Right lobe of liver (tissue), 6 donors: ENCODE measurements around the gene KCNC3. TPM values are rescaled to one million over a fixed set of nuclear protein-coding genes. Genes with fewer than 3 reads are reported as not detected.

ENCODE experiments used
- ATAC-seq, 4 donors: fragments of 200-7000 bp; cut with Tn5 transposase; one replicate each; pipeline ENCODE4 v1.9.1; 2020; ENCODE audit warnings: mild to moderate bottlenecking in 4 of 4, moderate library complexity in 4 of 4
- DNase-seq, 3 donors: peaks; one replicate each; pipeline ENCODE4 v3.0.0-alpha.2; 2020
- H3K27ac ChIP-seq, 3 donors: fragments of 200-600 bp; one replicate each; pipeline ENCODE4 v1.8.0; 2022
- H3K27me3 ChIP-seq, 2 donors: fragments of 200-600 bp; one replicate each; pipeline ENCODE4 v1.8.0; 2022
- H3K36me3 ChIP-seq, 4 donors: fragments of 200-600 bp; sonication (generic) in 1 of 4; one replicate each; pipeline versions ENCODE4 v1.5.1 to v1.8.0; 2017 to 2022; ENCODE audit warnings: control low read depth in 1 of 4
- H3K4me1 ChIP-seq, 4 donors: fragments of 200-600 bp; sonication (generic) in 1 of 4; one replicate each; pipeline versions ENCODE4 v1.5.1 to v1.8.0; 2017 to 2022; ENCODE audit warnings: control low read depth in 1 of 4
- H3K4me3 ChIP-seq, 3 donors: fragments of 200-600 bp; one replicate each; pipeline ENCODE4 v1.8.0; 2022
- H3K9me3 ChIP-seq, 4 donors: fragments of 200-600 bp; sonication (generic) in 1 of 4; one replicate each; pipeline versions ENCODE4 v1.5.1 to v1.8.0; 2017 to 2022; ENCODE audit warnings: control low read depth in 1 of 4
- POLR2A ChIP-seq: fragments of 450-650 bp; IDR thresholded peaks from one replicate; pipeline ENCODE4 v1.6.1; 2017; ENCODE audit warnings: antibody characterized with exemption, mild to moderate bottlenecking
- WGBS: methylation state at CpG from one replicate; pipeline ENCODE4 v1.1.6; 2018; ENCODE audit warnings: low coverage, low lambda C conversion rate; ENCODE audit not compliant: insufficient coverage; ENCODE audit errors: missing lambda C conversion rate; 5-methylcytosine and 5-hydroxymethylcytosine counted together
- intact Hi-C, 2 donors: fragments of 100-400 bp; cut with DNase I; formaldehyde crosslinking; loops; one replicate each; pipeline versions ENCODE4 v1.11.2 to v1.14.1; 2022
- total RNA-seq, 6 experiments: library from RNA; depleted of rRNA in 2 of 6; stranded (reverse); fragments of >200 nt in 2 of 6; fragmentation: NEBNext Ultra II Directional in 3 of 6; extraction: Animal tissue kit (Norgen Biotek cat#: 25700) in 3 of 6; gene quantifications; one replicate each; pipeline versions ENCODE4 v1.1.0 to v1.2.4, GENCODE V29; 2016 to 2023
- TF ChIP-seq, protein P1 (sequence below), 4 donors: fragments of 200-600 bp in 3 of 4; fragments of 450-650 bp in 1 of 4; IDR thresholded peaks; one replicate each; pipeline versions ENCODE4 v1.5.1 to v1.8.0; 2016 to 2022; ENCODE audit warnings: antibody characterized with exemption in 4 of 4, mild to moderate bottlenecking in 2 of 4
- donor health status: DM: no; HTN: yes; CAD: no.
- donor health status: DM: no; HTN: no; CAD: no.
- donor health status: DM: no; HTN: no; CAD: no.
- donor health status: DM: no; HTN: yes; CAD: no.
- donor health status: DM: no; HTN: yes; CAD: no.

The KCNC3 gene
- total RNA-seq, 6 experiments from 2014 or later: 0.92 to 3.0 (median 2.3) TPM

GRCh38 chr19:50290011-50290410 is 39.2 kb downstream of the KCNC3 start:
- no peak for TF ChIP-seq POLR2A
- TF ChIP-seq, protein P1, sequence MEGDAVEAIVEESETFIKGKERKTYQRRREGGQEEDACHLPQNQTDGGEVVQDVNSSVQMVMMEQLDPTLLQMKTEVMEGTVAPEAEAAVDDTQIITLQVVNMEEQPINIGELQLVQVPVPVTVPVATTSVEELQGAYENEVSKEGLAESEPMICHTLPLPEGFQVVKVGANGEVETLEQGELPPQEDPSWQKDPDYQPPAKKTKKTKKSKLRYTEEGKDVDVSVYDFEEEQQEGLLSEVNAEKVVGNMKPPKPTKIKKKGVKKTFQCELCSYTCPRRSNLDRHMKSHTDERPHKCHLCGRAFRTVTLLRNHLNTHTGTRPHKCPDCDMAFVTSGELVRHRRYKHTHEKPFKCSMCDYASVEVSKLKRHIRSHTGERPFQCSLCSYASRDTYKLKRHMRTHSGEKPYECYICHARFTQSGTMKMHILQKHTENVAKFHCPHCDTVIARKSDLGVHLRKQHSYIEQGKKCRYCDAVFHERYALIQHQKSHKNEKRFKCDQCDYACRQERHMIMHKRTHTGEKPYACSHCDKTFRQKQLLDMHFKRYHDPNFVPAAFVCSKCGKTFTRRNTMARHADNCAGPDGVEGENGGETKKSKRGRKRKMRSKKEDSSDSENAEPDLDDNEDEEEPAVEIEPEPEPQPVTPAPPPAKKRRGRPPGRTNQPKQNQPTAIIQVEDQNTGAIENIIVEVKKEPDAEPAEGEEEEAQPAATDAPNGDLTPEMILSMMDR (IDR thresholded peaks at IDR 0.05): no peak
- intact Hi-C loops: no loop called here
- Histone ChIP-seq H3K27me3 (no peaks in the 10 kb centered on the region), H3K36me3 (peaks cover 0 to 49% (median 9%) of the 10 kb centered on the region in 4 donors), H3K4me3 (no peak overlapping the region), H3K27ac (no peak overlapping the region), H3K9me3 (peaks cover 0 to 6% (median 0%) of the 10 kb centered on the region in 4 donors), H3K4me1 (no peaks in the 10 kb centered on the region)
- ATAC-seq (no peak), DNase-seq (no peak)
- 78% methylated on average over 6 of the region's 6 CpGs for WGBS

DNA sequence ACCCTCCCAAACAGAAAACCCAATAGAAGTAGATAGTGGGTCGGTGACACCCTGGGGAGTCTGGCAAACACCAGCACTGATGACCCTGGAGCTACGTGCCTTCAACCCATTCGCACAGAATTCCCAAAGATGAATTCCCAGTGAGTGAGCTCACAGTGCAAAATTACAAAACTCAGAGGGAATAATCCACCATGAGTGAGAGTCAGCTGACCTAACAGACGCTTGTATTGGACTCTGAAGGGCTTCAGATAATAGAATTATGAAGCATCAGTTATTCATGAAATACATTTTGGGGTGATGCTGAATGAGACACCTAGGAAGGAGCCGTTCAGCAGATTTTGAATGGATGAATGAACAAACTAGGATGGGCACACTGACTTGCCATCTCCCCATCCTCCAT is 40.2 kb downstream of the KCNC3 start:
- DNase-seq (no peak), ATAC-seq (no peak)
- H3K27ac ChIP-seq: no peak overlapping the region
- 90% methylated on average over 2 of the region's 5 CpGs for WGBS
- intact Hi-C loops: no loop called here
- H3K4me3 ChIP-seq: no peak overlapping the region
- H3K4me1 ChIP-seq: no peaks in the 10 kb centered on the region
- no peaks in the 10 kb centered on the region for H3K27me3 ChIP-seq
- H3K9me3 ChIP-seq: peaks cover 0 to 6% (median 0%) of the 10 kb centered on the region in 4 donors
- peaks cover 0 to 50% (median 11%) of the 10 kb centered on the region in 4 donors for H3K36me3 ChIP-seq
- TF ChIP-seq POLR2A: no peak
- TF ChIP-seq, protein P1 (IDR thresholded peaks at IDR 0.05): no peak

DNA sequence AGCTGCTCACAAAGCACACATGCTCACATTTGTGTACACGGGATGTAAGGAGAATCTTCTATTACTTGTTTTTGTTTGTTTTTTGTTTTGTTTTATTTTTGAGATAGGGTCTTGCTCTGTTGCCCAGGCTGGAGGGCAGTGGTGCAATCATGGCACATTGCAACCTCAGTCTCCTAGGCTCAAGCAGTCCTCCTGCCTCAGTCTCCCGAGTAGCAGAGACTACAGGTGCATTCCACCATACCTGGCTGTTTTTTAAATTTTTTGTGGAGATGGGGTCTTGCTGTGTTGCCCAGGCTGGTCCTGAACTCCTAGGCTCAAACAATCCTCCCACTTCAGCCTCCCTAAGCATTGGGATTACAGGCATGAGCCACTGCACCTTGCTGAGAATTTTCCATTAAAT is 41.8 kb downstream of the KCNC3 start:
- peaks cover 0 to 50% (median 11%) of the 10 kb centered on the region in 4 donors for H3K36me3 ChIP-seq

GRCh38 chr19:50286443-50286842 is 42.7 kb downstream of the KCNC3 start:
- Histone ChIP-seq H3K27ac (no peak overlapping the region), H3K4me3 (no peak overlapping the region), H3K9me3 (peaks cover 0 to 6% (median 0%) of the 10 kb centered on the region in 4 donors), H3K4me1 (no peaks in the 10 kb centered on the region), H3K36me3 (peaks cover 0 to 51% (median 15%) of the 10 kb centered on the region in 4 donors), H3K27me3 (no peaks in the 10 kb centered on the region)
- intact Hi-C loops: no loop called here
- ATAC-seq: no peak
- no peak for DNase-seq
- 97% methylated on average over 6 of the region's 18 CpGs for WGBS
- TF ChIP-seq, protein P1 (IDR thresholded peaks at IDR 0.05): no peak
- TF ChIP-seq POLR2A: no peak

More for the DNA sequence above, 41.8 kb downstream of the KCNC3 start:
- H3K27me3 ChIP-seq: no peaks in the 10 kb centered on the region
- H3K27ac ChIP-seq: no peak overlapping the region
- no peaks in the 10 kb centered on the region for H3K4me1 ChIP-seq
- TF ChIP-seq, protein P1 (IDR thresholded peaks at IDR 0.05): no peak
- TF ChIP-seq POLR2A: no peak
- intact Hi-C loops: no loop called here
- WGBS: 88% methylated on average over 2 of the region's 2 CpGs
- ATAC-seq (no peak), DNase-seq (no peak)
- H3K9me3 ChIP-seq: peaks cover 0 to 6% (median 0%) of the 10 kb centered on the region in 4 donors
- H3K4me3 ChIP-seq: no peak overlapping the region

GRCh38 chr19:50285833-50286232 is 43.3 kb downstream of the KCNC3 start:
- Histone ChIP-seq H3K9me3 (peaks cover 0 to 6% (median 0%) of the 10 kb centered on the region in 4 donors), H3K27ac (no peak overlapping the region), H3K4me1 (no peaks in the 10 kb centered on the region), H3K36me3 (peaks cover 0 to 45% (median 18%) of the 10 kb centered on the region in 4 donors), H3K4me3 (no peak overlapping the region), H3K27me3 (no peaks in the 10 kb centered on the region)
- intact Hi-C loops: no loop called here
- DNase-seq: no peak
- TF ChIP-seq, protein P1 (IDR thresholded peaks at IDR 0.05): no peak
- no peak for TF ChIP-seq POLR2A
- WGBS: 87% methylated on average over 2 of the region's 2 CpGs
- ATAC-seq: no peak
